ENCODE measurements around the gene GRIK1.

GRIK1 gene

DNA sequence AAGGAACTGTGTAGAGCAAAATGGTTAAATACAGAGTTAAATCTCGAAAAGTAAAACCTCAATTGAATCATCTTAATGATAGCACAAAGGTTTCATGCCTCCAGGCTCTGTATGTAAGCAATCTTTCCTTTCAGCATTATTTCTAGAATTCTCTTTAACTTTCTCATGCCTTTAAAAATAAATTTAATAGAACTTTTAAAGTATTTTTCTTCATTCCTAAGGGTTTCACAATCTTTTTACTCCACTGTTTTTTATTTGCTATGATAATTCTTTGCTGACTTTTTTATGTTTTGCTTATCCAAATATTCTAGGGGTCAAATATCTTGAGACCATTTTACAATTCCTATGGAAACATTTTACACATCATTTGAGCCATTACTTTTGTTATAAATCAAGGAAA is 353.1 kb downstream of the GRIK1 start:
- Histone ChIP-seq H3K4me1 (ENCODE audit: insufficient read depth, low read length) (no peaks in the 10 kb centered on the region), H3K36me3 (ENCODE audit: insufficient read depth, low read length) (no peaks in the 10 kb centered on the region), H3K9me3 (ENCODE audit: control insufficient read depth, insufficient read depth, low read length) (no peaks in the 10 kb centered on the region), H3K9ac (ENCODE audit: low read depth, low read length) (no peak overlapping the region)

DNA sequence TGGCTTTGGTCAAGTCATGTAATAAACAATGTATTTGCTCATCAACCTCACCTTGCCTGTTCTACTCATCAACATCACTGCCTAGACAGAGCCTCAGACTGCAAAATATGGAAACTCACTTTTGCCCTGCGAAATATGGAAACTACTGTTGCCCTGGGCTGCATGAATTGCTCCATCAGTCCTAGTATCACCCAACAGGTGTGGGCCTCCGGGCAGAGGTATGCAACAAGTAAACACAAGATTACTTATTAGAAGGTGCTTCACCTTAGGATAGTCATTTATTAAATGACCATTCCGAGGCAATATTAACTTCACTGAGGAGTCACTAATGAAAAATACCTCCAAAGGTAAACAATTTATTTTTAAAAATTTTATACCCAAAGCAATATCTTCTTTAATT is 354.3 kb downstream of the GRIK1 start:
- Histone ChIP-seq H3K9me3 (ENCODE audit: control insufficient read depth, insufficient read depth, low read length) (no peaks in the 10 kb centered on the region), H3K36me3 (ENCODE audit: insufficient read depth, low read length) (no peaks in the 10 kb centered on the region), H3K4me1 (ENCODE audit: insufficient read depth, low read length) (no peaks in the 10 kb centered on the region), H3K9ac (ENCODE audit: low read depth, low read length) (no peak overlapping the region)

DNA sequence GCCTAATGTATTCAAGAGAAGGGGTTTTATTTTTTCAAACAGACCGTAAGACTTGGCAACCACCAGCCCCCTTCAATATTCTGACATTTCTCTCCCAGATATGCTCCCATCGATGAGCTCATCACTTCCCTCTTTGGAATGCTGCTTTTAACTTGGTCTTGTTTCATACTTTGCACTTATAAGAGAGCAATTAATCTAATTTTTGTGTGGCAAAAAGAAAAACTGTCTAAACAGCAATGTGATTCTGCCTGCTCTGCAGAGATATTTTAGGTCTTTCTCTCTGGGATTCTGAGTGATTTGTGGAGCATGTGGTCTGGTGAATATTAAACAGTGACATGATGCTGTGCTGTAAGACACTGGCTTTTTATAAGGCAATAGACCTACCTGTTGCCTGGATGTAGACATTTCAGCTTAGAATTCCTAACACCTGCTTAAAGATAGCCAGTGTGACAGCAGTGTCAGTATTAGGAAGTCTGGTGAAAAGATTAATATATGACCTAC is 356.3 kb downstream of the GRIK1 start:
- no peaks in the 10 kb centered on the region for H3K36me3 ChIP-seq (ENCODE audit: insufficient read depth, low read length)
- no peaks in the 10 kb centered on the region for H3K9me3 ChIP-seq (ENCODE audit: control insufficient read depth, insufficient read depth, low read length)
- no peaks in the 10 kb centered on the region for H3K4me1 ChIP-seq (ENCODE audit: insufficient read depth, low read length)
- no peak overlapping the region for H3K9ac ChIP-seq (ENCODE audit: low read depth, low read length)

DNA sequence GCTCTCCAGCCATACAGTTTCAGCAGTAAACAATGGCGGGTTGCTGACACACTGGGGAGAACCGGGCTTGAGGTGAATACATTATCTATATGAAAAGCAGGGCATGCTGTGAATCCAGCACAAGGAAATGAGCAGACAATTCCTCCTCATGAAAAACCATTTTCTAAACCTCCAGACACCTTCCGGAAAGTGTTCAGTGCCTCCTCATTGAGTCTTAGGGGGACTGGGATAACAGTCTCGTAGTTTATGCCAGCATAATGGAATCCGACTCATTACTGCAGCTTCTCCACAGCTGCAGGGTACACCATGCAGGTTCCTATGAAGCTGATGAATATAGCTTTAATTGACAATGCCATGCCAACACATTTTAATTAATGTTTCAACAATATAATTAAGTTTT is 356.9 kb downstream of the GRIK1 start:
- H3K9ac ChIP-seq (ENCODE audit: low read depth, low read length) = no peak overlapping the region
- H3K4me1 ChIP-seq (ENCODE audit: insufficient read depth, low read length) = no peaks in the 10 kb centered on the region
- no peaks in the 10 kb centered on the region for H3K36me3 ChIP-seq (ENCODE audit: insufficient read depth, low read length)
- H3K9me3 ChIP-seq (ENCODE audit: control insufficient read depth, insufficient read depth, low read length) = no peaks in the 10 kb centered on the region

DNA sequence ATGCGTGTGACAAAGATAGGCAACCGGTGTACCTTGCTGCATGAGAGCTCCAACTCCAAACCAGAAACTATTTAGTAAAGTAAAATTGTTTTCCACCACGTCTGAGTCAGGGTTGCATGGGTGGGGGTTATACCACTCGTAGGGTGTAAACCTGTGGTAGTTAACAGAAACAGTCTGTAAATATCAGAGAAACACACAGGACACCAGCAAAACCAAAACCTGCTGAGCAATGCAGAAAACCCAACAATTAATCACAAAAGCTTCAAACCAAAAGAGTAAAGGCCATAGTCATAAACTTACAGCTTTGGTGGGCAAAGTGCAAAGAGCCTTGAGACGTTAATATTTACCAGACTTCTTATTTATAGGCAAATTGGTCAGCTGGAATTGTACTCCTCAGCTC is 358.4 kb downstream of the GRIK1 start:
- Histone ChIP-seq H3K9me3 (ENCODE audit: control insufficient read depth, insufficient read depth, low read length) (no peaks in the 10 kb centered on the region), H3K36me3 (ENCODE audit: insufficient read depth, low read length) (no peaks in the 10 kb centered on the region), H3K9ac (ENCODE audit: low read depth, low read length) (no peak overlapping the region), H3K4me1 (ENCODE audit: insufficient read depth, low read length) (no peaks in the 10 kb centered on the region)

DNA sequence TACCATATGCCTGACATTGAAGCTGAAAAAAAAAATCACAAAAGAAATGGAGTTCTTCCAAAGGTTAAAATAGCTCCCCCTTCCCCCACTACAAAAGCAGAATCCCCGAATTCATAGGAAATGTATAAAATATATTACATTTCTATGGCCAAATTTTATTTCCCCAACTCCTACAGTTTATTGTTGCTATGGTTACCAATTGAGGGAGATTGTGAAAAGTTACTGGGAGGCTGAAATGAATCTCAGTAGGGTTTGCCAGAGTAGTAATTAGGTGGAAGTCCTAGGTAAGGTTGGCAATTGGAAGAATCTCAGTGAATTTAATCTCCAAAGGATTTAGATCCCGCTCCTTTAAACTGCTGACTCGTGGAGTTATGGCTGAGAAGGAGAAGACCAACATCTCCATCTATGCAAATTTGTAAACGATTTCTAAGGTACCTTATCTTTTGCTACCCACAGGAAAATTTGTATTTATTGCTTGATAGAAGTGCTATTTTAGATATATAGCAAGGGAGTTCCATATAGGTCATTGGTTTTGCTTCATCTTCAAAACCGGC is 359.0 kb downstream of the GRIK1 start:
- Histone ChIP-seq H3K4me1 (ENCODE audit: insufficient read depth, low read length) (no peaks in the 10 kb centered on the region), H3K9me3 (ENCODE audit: control insufficient read depth, insufficient read depth, low read length) (no peaks in the 10 kb centered on the region), H3K9ac (ENCODE audit: low read depth, low read length) (no peak overlapping the region), H3K36me3 (ENCODE audit: insufficient read depth, low read length) (no peaks in the 10 kb centered on the region)

DNA sequence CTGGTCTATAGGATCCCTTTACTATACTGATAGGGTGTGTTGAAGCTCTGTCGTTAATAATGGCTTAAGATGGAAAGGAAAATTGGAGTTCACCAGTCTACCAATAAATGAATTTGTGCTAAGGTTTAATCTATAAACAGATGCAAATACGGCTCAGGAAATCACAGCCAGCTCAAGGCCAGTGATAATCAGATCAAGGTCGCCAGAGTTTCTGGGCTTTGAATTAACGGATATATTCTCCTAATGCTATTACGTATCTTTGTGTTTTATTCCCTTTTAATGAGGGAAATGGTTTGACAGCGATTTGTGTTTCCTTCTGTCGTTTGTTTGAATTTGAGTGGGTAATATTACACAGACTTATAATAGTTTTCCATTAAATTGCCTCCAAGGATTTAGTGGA is 361.5 kb downstream of the GRIK1 start:
- H3K9me3 ChIP-seq (ENCODE audit: control insufficient read depth, insufficient read depth, low read length) = no peaks in the 10 kb centered on the region
- H3K9ac ChIP-seq (ENCODE audit: low read depth, low read length) = no peak overlapping the region
- H3K4me1 ChIP-seq (ENCODE audit: insufficient read depth, low read length) = no peaks in the 10 kb centered on the region
- no peaks in the 10 kb centered on the region for H3K36me3 ChIP-seq (ENCODE audit: insufficient read depth, low read length)

DNA sequence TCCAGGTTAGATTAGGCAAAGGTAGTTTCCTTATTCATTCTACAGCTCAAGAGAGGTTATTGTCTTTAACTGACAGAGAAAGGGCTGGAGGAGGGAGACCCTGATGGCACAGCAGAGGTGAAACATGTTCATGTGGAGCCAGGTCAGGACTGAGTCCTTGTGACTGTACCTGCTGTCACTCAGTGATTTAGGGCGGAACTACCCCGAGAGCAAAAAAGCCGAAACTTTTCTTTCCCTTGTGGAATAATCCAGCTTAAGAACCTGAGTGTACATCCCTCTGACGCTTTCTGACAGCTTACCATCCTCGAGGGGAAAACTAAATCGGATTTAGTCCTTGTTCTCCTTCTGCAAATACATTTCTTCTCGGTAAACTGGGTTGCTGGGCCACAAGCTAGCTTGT is 367.8 kb downstream of the GRIK1 start:
- H3K4me1 ChIP-seq (ENCODE audit: insufficient read depth, low read length) = no peaks in the 10 kb centered on the region
- no peaks in the 10 kb centered on the region for H3K36me3 ChIP-seq (ENCODE audit: insufficient read depth, low read length)
- no peaks in the 10 kb centered on the region for H3K9me3 ChIP-seq (ENCODE audit: control insufficient read depth, insufficient read depth, low read length)
- no peak overlapping the region for H3K9ac ChIP-seq (ENCODE audit: low read depth, low read length)

DNA sequence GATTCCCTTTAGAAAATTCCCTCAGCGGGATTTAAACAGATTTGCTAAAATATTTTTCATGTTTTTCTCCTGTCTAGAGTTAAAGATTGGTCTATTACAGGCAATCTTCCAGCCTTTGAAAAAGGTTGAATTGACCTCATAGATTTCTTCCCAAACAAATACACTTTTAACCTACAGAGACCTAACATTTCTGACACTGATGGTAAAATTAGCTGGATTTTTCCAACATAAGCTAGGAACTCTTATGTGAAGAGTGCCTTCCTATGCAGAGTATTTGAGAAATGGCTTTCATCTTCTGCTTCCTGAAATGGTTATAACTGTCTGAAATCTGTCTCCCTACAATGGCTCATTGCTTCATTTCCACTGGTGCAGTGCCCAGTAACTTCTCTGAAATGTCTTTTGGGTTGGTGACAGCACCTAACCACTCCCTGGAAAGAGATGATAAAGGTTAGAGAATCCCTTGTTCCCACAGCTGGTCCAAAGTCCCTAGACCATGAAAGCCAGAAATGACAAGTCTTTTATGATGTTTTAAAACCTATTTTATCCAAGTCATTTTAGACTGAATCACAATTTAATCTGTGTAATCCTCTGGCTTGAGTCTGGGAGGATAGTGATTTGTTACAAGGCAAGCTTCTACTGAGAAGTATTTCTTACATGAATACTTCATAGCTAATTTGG is 371.6 kb downstream of the GRIK1 start:
- Histone ChIP-seq H3K36me3 (ENCODE audit: insufficient read depth, low read length) (no peaks in the 10 kb centered on the region), H3K4me1 (ENCODE audit: insufficient read depth, low read length) (peaks cover 5% of the 10 kb centered on the region), H3K9me3 (ENCODE audit: control insufficient read depth, insufficient read depth, low read length) (no peaks in the 10 kb centered on the region), H3K9ac (ENCODE audit: low read depth, low read length) (no peak overlapping the region)

DNA sequence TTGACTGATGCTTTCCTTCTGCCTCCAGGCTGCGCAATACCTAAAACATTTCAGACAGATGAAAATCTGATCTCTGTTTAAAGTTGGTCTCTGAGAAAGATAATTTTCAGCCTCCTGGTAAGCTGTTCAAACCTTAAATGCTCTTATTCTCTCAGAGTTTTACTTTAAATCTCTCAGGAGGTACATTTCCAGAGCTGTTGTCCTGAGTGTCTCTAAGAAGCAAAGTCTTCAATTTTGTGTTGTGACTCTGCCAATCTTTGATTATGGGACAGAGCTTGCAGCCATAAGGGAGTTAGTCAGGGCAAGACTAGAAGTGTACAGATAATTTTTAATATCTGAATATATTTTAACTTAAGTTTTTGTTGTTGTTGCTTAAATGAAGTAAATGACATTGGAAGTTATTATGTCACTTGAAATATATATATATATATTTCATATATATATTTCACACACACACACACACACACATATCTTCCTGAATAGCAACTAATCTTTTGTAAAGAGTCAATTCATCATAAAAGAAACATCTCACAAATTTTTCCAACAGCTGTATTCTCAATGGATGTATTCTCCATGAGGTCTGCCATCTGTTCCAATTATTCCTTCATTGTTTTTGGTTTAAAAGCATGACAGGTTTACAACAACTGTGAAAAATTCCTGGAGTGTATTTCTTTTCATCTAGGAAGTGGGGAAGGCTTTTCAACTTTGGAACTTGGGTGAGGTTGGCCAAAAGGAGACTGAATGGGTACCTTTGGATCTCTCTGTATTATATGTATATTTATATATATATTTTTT is 381.7 kb downstream of the GRIK1 start:
- H3K9ac ChIP-seq (ENCODE audit: low read depth, low read length) = no peak overlapping the region
- no peaks in the 10 kb centered on the region for H3K9me3 ChIP-seq (ENCODE audit: control insufficient read depth, insufficient read depth, low read length)
- no peaks in the 10 kb centered on the region for H3K36me3 ChIP-seq (ENCODE audit: insufficient read depth, low read length)
- H3K4me1 ChIP-seq (ENCODE audit: insufficient read depth, low read length) = no peaks in the 10 kb centered on the region

DNA sequence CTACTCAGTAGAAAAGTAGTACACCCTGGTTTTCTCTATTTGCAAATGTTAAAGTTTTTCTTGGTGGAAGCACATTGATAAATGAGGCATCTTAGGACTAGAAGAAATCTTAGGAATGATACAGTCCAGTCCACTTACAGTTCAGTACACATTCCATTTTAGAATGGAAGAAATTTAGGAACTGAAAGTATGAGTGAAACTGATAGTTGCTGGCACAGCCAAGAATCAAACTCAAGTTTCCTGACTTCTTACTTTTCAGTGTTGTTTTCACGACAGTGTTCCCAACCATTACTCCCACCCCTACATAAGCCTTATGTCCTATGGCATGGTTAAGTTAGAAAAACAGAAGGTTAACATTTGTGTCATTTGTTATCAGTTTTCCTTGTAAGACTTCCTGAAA is 382.6 kb downstream of the GRIK1 start:
- H3K36me3 ChIP-seq (ENCODE audit: insufficient read depth, low read length) = no peaks in the 10 kb centered on the region
- H3K9me3 ChIP-seq (ENCODE audit: control insufficient read depth, insufficient read depth, low read length) = no peaks in the 10 kb centered on the region
- no peak overlapping the region for H3K9ac ChIP-seq (ENCODE audit: low read depth, low read length)
- no peaks in the 10 kb centered on the region for H3K4me1 ChIP-seq (ENCODE audit: insufficient read depth, low read length)

DNA sequence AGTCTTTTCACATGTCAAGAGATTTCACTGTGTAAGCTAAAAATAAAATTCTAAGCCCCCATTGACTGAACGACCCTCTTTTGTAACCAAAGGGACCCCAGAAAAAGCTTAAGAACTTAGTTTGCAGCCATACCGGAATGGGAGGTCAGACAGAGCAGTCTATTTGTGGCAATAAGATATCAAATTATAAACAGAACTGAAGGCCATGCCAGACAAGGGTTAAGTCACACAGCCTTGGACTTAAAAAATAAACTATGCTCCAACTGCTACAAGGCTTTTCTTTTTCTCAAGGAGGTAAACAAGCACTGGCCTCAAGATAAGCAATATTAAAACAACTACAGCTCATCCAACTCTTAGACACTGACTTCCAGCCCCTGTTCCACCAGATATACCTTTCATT is 384.2 kb downstream of the GRIK1 start:
- no peaks in the 10 kb centered on the region for H3K9me3 ChIP-seq (ENCODE audit: control insufficient read depth, insufficient read depth, low read length)
- no peaks in the 10 kb centered on the region for H3K4me1 ChIP-seq (ENCODE audit: insufficient read depth, low read length)
- no peaks in the 10 kb centered on the region for H3K36me3 ChIP-seq (ENCODE audit: insufficient read depth, low read length)
- no peak overlapping the region for H3K9ac ChIP-seq (ENCODE audit: low read depth, low read length)

DNA sequence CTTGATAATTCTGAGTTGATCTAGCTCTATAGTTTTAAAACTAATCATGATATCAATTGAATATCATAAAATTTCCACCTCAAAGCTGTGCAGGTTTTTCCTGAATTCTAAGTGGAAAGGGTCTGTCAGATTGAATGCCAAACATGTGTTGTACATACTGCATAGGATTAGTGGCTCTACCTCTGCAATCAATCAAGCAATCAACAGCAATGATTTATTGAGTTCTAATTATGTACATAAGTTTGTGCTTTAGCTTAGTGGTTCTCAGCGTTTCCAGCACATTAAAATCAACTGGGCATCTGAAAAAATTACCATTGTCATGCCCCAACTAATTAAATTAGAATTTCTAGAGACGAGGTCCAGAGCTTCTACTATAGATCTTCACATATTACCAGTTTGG is 389.6 kb downstream of the GRIK1 start:
- no peaks in the 10 kb centered on the region for H3K4me1 ChIP-seq (ENCODE audit: insufficient read depth, low read length)
- H3K9ac ChIP-seq (ENCODE audit: low read depth, low read length) = no peak overlapping the region
- H3K36me3 ChIP-seq (ENCODE audit: insufficient read depth, low read length) = no peaks in the 10 kb centered on the region
- no peaks in the 10 kb centered on the region for H3K9me3 ChIP-seq (ENCODE audit: control insufficient read depth, insufficient read depth, low read length)

DNA sequence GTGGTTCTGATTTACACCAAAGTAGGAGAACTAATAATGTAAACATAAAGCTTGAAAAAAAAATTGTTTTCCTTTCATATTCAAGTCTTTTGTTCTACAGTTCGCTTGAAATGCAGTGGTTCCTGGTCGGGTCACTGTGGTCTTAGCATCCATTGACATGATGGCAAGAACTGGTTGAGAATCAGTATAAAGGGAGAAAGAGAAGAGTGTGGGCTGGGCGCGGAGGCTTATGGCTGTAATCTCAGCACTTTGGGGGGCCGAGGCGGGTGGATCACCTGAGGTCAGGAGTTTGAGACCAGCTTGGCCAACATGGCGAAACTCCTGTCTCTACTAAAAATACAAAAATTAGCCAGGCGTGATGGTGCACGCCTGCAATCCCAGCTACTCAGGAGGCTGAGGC is 390.2 kb downstream of the GRIK1 start:
- H3K4me1 ChIP-seq (ENCODE audit: insufficient read depth, low read length) = no peaks in the 10 kb centered on the region
- H3K9me3 ChIP-seq (ENCODE audit: control insufficient read depth, insufficient read depth, low read length) = no peaks in the 10 kb centered on the region
- H3K36me3 ChIP-seq (ENCODE audit: insufficient read depth, low read length) = no peaks in the 10 kb centered on the region
- H3K9ac ChIP-seq (ENCODE audit: low read depth, low read length) = no peak overlapping the region

DNA sequence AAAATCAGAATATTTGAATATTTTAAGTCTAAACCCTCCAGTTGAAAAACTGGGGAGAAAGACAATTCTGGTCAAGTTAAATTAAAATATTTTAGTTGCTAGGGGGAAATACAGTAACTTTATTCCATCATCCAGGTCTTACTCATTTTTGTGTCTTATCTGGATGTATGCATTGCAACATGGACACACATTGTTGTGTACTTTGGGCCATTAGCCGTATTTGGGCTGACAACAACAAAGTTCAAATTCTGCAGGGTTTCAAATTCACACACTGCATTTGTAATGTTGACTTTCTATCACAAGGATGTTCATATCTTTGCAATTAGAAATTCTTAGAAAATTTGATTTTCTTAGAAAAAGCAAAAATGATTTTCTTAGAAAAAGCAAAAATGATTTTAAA is 391.8 kb downstream of the GRIK1 start:
- Histone ChIP-seq H3K36me3 (ENCODE audit: insufficient read depth, low read length) (no peaks in the 10 kb centered on the region), H3K9ac (ENCODE audit: low read depth, low read length) (no peak overlapping the region), H3K9me3 (ENCODE audit: control insufficient read depth, insufficient read depth, low read length) (no peaks in the 10 kb centered on the region), H3K4me1 (ENCODE audit: insufficient read depth, low read length) (no peaks in the 10 kb centered on the region)

All from ES-I3 (cell line).